Mesothelial cell of epicardium (in vitro differentiated cells): Measurements from ENCODE around the gene SLC38A1. TPM values are rescaled to one million over a fixed set of nuclear protein-coding genes. Genes with fewer than 3 reads are reported as not detected.

ENCODE experiments used
- DNase-seq, 2 experiments: peaks; one replicate each; pipeline ENCODE4 v3.0.0; 2021; ENCODE audit warnings: low spot score in 2 of 2; ENCODE audit not compliant: unreplicated experiment in 2 of 2
- H3K27ac Mint-ChIP-seq: 2 replicates; pipeline ENCODE4 v1.8.0; 2021; ENCODE audit warnings: mixed read lengths
- H3K27me3 Mint-ChIP-seq: 2 replicates; pipeline ENCODE4 v1.8.0; 2021; ENCODE audit warnings: low read depth, mixed read lengths
- H3K36me3 Mint-ChIP-seq: 2 replicates; pipeline ENCODE4 v1.8.0; 2021; ENCODE audit warnings: mixed read lengths
- H3K4me1 Mint-ChIP-seq: 2 replicates; pipeline ENCODE4 v1.8.0; 2021; ENCODE audit warnings: mixed read lengths
- H3K4me3 Mint-ChIP-seq: 2 replicates; pipeline ENCODE4 v1.8.0; 2021; ENCODE audit warnings: mild to moderate bottlenecking, moderate library complexity, mixed read lengths
- H3K9me3 Mint-ChIP-seq: 2 replicates; pipeline ENCODE4 v1.8.0; 2021; ENCODE audit warnings: mixed read lengths
- total RNA-seq: library from RNA; stranded (reverse); gene quantifications from 3 replicates; pipeline ENCODE4 v1.2.1, GENCODE V29; 2021
- TF ChIP-seq, protein P1 (sequence below): fragments of 200-600 bp; sonication (generic); IDR thresholded peaks from one replicate; pipeline ENCODE4 v1.5.0; 2021; ENCODE audit warnings: antibody characterized with exemption; ENCODE audit not compliant: unreplicated experiment

The SLC38A1 gene
- total RNA-seq, 1 donor from 2014 or later = 114 TPM

- no peaks in the 10 kb centered on the region for H3K9me3 Mint-ChIP-seq
- H3K27ac Mint-ChIP-seq = no peak overlapping the region
- no peaks in the 10 kb centered on the region for H3K27me3 Mint-ChIP-seq
- no peaks in the 10 kb centered on the region for H3K36me3 Mint-ChIP-seq
- TF ChIP-seq, protein P1, sequence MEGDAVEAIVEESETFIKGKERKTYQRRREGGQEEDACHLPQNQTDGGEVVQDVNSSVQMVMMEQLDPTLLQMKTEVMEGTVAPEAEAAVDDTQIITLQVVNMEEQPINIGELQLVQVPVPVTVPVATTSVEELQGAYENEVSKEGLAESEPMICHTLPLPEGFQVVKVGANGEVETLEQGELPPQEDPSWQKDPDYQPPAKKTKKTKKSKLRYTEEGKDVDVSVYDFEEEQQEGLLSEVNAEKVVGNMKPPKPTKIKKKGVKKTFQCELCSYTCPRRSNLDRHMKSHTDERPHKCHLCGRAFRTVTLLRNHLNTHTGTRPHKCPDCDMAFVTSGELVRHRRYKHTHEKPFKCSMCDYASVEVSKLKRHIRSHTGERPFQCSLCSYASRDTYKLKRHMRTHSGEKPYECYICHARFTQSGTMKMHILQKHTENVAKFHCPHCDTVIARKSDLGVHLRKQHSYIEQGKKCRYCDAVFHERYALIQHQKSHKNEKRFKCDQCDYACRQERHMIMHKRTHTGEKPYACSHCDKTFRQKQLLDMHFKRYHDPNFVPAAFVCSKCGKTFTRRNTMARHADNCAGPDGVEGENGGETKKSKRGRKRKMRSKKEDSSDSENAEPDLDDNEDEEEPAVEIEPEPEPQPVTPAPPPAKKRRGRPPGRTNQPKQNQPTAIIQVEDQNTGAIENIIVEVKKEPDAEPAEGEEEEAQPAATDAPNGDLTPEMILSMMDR = no peak
- H3K4me1 Mint-ChIP-seq = no peaks in the 10 kb centered on the region
- DNase-seq = no peak
- no peak overlapping the region for H3K4me3 Mint-ChIP-seq
Observed at GRCh38 chr12:46276756-46277155, 7.9 kb upstream of the SLC38A1 start.

DNA sequence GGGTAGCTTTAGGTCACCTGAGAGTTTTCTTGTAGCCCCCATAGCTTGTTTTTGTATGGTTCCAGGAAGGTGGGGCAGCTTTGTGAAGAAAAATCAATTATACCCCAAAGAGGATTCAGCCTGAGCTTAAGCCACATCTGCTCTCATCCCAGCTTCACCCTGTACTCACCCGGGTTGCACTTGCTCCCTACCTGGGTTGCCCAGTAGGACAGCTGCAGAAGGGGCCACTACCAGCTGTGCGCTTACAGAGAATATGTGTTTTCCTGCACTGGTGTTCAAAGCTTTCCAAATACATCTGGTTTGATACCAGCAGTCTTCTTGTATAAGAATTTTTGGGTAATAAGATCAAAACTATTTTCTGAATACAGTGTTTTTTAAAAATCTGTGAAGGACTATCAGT lies 3.0 kb upstream of the SLC38A1 start:
- no peaks in the 10 kb centered on the region for H3K9me3 Mint-ChIP-seq
- TF ChIP-seq, protein P1 = no peak
- DNase-seq = no peak
- peaks cover 7% of the 10 kb centered on the region for H3K4me1 Mint-ChIP-seq
- H3K27ac Mint-ChIP-seq = no peak overlapping the region
- no peaks in the 10 kb centered on the region for H3K27me3 Mint-ChIP-seq
- no peaks in the 10 kb centered on the region for H3K36me3 Mint-ChIP-seq
- no peak overlapping the region for H3K4me3 Mint-ChIP-seq

- Mint-ChIP-seq H3K4me1 (peaks cover 7% of the 10 kb centered on the region), H3K27me3 (no peaks in the 10 kb centered on the region), H3K9me3 (no peaks in the 10 kb centered on the region), H3K36me3 (no peaks in the 10 kb centered on the region), H3K4me3 (no peak overlapping the region), H3K27ac (no peak overlapping the region)
- DNase-seq = no peak
- TF ChIP-seq, protein P1 = no peak
Observed at GRCh38 chr12:46269429-46270241, 792 bp upstream of the SLC38A1 start.

DNA sequence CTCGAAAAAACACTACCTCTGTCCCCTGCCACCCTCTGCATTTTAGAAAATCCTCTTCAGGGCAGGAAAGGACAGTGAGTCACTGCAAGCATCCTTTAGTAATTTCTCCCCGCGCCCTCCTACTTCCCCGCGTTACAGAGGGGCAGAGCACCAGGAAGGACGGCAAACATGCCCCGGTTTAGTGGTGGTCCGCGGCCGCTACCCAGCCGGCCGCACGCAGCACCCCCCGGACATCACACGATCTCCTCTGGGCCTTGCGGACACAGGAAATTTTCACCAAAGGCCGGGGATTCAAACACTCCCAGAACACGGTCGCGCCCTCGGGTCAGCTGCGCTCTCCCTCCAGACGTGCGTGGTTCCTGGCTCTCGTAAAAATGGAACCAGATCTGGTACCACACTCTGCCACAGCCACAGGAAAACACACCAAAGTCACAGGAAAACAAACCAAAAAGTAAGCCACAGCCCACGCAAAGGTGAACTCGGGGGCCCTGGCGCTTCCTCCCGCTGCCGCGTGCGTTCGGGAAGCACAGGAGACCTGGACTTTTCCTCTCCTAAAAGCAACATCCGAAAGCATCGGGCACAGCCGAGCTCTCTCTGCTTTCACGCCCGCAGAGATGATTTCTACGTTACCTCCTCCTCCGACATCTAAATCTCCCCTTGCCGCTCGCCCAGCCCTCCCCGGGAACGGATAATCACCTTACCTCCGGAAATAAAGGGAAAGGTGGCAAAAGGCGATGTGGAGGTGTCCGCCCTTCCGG lies 839 bp downstream of the SLC38A1 start:
- Mint-ChIP-seq H3K27ac (no peak overlapping the region), H3K27me3 (no peaks in the 10 kb centered on the region), H3K36me3 (no peaks in the 10 kb centered on the region), H3K9me3 (no peaks in the 10 kb centered on the region), H3K4me1 (peaks cover 18% of the 10 kb centered on the region), H3K4me3 (no peak overlapping the region)
- TF ChIP-seq, protein P1 = no peak
- peak in 1 of 2 experiments; percentile 43 for DNase-seq

DNA sequence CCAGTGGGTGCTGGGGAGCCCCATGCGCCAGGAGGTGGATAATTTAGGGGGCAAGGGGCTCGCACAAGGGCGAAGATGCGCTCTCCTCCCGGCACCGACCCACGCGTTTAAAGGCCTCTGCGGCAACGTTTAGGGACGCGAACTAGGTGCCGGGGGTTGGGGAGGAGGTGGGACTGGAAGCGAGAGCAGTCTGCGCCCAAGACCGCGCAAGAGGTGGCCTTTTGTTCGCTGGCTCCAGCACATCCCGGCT lies 1.3 kb downstream of the SLC38A1 start:
- DNase-seq = no peak
- Mint-ChIP-seq H3K4me3 (no peak overlapping the region), H3K9me3 (no peaks in the 10 kb centered on the region), H3K36me3 (no peaks in the 10 kb centered on the region), H3K27me3 (no peaks in the 10 kb centered on the region), H3K4me1 (peaks cover 22% of the 10 kb centered on the region), H3K27ac (no peak overlapping the region)
- TF ChIP-seq, protein P1 = no peak
